OCI-M2 (cell line): ENCODE data around the gene RHO.

ENCODE experiments used
- DNase-seq: peaks from one replicate; lab custom pipeline; 2025; ENCODE audit not compliant: unreplicated experiment; lab: John Stamatoyannopoulos, UW

The RHO gene

DNA sequence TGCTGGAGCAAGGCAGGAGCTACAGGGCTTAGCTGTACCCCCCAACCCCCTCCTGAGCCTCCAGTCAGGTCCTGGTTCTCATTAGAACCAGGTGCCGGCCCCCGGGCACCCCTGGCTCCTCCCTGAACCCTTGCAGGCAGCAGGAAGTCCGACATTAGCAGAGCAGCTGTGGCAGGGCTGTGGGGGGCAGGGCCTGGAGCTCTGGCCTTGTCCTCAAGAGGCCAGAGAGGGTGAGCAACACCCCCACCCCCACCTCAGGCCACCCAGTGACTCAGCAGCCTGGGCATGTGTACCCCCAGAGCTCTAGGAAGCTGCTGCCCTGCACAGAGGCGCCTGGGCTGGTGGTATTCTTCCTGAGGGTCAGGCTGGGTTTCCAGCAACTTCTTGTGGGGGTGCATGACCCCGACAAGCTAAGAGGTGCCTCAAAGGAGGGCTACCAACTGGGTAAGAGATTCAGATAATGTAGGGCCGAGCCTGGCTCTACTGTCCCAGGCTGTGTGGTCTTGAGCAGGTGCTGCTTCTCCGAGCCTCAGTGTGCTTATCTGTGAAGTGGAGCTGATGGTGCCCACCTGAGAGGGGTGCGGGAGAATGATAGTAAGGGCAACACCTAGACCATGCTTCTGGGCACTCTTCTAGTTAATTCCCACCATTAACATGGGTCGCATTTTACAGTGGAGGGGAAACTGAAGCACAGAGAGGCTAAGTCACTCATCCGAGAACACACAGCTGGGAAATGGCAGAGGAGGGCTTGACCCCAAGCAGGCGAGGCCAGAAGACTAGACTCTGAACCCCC lies 30.5 kb downstream of the RHO start:
- DNase-seq, result no peak

DNA sequence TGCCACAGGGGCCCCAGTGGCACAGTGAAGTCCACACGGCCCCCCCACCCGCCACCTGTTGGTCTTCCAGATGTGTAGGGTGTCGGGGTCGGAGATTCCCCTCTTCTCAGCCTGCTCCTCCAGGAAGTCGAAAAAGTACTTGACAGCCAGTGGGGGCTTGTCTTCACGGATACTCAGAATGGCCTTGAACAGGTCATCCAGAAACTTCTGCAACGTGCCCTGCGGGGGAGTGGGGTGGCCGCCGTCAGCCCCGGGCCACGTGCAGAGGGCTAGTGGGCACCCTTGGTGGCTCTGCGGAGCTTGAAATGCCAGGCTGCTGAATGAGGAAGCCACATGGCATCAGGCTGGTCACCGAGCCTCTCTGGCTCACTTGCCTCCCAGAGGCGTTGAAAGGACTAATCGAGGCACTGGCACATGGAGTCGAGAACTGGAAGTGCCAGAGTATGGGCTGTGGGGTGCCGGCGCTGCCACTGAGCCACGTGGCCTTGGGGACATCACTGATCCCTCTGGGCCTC lies 31.2 kb downstream of the RHO start:
- no peak for DNase-seq

DNA sequence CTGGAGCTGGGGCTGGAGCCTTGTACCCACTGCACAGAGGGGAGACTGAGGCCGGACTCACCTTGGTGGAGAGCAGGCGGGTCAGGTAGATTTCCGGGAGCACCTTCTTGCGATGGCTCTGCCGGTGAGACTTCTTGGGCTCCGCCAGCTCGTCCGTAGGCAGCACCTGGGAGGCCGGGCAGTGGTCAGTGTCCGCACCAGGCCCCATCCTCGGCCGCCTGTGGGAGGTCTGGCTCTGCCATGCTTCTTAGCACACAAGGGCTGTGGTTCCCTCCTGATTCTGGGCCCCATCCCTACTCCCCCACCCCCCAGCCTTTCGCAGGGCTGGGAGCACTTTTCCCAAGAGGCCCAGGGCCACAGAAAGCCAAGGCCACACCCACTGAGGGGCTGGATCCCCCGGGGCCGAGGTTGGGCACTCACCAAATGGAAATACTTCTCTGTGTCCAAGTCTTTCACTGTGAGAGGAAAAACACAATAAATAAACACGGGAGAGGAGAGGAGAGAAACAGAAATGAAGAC lies 31.9 kb downstream of the RHO start:
- no peak for DNase-seq

DNA sequence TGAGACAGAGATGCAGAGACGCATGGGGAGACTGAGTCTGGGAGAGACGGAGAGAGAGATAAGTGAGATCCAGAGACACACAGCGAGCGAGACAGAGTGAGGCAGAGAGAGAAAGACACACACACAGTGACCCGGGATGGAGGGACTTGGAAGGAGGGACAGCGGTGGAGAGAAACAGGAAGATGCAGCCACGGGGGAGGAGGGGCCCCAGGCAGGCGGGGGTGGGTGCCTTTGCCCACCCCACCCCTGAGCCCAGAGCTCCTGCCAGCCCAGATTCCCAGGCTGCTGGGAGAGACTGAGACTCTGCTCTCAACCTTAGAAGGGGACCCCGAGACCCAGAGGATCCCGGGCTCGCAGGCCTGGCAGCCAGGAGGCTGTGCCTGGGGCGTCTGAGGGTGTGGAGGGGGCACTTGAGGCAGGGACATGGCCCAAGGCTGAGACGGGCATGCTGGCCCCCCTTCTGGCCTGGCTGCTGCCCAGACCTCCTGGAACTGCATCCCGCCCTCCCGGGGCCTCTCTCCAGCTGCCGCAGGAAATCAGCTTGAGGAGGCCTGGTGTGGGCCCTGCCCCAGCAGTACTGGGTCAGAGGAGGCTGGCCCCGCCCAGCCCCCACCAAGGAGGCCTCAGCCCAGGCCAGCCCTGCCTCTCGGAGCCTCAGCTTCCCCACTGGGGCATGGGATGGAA lies 32.6 kb downstream of the RHO start:
- no peak for DNase-seq

DNA sequence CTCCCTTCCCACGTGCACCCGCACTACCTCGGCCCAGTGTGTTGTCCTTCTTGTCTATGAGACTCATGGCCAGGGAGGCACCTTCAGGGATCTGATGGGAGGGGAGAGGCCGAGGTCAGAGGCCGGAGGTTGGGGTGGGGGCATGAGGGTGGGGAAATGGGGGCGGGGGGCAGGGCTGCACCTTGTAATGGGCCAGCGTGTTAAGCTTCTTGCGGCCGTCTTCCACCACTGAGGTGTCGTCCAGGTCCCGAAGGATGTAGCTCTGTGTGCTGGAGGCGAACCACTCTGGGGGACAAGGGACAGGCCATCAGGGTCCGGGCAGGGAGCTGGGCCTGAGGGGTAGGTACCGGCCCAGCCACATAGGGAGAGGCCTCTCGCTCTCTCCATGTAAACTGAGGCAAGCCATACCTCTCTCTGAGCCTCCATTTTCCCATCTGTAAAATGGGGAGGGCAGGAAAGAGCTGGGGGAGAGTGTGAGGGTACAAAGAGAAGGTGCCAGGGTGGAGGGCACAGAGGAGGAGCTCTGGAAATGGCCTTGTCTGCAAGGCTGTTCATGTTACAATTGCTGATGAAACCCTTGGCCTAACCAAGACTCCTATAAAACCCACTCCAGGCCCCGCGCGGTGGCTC lies 33.3 kb downstream of the RHO start:
- no peak for DNase-seq

DNA sequence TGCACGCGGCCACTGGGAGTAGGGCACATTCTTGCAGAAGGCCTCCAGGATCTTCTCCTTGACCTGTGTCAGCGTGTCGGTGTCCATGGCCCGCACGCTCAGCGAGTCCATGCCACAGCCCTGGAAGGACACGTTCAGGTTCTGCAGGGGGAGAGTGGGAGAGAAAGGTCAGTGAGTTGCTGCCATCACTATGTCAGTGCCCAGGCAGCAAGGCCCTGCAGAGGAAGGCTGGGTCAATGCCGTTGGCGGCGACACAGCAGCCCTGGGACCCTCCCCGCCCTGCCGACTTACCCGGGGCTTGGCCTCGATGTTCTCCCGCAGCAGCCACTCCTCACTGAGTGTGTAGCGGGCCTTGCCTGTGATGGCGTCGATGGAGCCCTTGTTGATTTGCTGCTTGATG lies 34.4 kb downstream of the RHO start:
- DNase-seq, result no peak

DNA sequence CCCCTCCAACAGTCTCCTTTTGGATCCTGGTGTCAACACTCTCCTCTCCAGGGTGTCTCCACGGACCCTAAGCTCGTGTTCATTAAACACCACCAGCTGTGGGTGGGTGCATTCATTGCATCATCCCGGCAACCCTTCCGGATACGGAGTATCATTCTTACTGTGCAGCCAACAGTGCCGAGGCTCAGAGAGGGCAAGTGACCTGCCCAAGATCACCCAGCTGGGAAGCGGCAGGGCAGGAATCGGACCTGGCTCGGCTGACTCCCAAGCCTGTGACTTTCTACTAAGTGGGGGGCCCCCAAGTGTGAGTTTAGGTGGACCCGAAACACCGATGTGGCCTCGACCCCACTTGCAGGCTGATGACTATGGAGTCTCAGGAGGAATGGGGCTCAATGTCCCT lies 34.9 kb downstream of the RHO start:
- no peak for DNase-seq

DNA sequence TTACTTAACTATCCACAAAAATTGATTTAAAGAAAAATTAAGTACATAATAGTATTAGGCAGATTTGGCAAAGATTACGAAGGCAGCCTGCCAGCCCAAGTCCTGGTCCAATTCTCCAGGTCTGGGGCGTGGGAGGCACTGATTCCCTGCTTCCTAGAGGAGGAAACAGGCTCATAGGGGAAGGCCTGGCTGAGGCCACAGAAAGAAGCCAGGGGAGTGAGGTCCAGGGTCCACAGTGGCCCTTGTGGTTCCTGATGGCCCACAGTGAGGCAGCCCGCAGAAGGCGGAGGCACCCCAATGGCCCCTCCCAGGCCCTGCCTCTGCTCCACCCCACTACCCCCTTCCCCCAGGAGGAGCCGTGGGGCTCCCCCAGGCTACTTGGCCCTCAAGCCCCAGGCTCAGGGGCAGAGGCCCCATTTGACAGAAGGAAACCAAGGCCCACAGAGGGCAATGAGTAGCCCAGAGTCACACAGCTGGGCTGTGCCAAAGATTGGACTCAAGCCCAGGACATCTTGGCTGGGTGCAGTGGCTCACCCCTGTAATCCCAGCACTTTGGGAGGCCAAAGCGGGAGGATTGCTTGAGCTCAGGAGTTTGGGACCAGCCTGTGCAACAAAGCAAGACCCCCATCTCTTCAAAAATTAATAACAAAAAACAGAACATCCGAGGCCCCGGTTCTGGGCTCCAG lies 35.6 kb downstream of the RHO start:
- no peak for DNase-seq

DNA sequence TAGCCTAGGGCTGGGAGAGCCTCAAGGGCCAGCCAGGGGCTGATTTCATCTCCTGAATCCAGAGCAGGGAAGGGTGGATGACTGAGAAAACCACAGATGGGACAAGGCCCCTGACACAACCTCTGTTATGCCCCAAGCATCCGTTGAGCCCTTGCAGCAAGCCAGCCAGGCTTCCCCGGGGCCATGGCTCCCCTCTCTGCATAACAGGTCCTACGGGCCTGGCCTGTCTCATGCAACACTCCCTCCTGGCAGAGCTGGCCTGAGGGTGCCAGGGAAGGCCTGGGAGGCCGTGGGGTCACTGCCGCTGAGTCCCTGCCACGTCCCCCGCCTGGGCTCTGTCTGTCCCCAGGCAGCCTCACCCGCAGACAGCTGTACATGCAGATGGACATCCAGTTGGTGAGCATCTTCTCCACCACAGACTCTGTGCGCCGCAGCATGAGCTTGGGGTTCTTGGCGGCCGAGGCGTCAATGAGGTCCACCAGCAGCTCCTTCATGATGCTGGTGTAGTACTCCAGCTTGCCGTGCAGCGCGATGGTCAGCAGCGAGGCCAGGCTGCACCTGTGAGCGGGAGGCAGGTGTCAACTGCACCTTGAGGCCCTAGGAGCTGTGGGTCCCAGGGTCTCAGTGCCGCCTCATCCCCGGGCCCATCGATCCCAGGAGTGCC lies 36.7 kb downstream of the RHO start:
- DNase-seq, result no peak

DNA sequence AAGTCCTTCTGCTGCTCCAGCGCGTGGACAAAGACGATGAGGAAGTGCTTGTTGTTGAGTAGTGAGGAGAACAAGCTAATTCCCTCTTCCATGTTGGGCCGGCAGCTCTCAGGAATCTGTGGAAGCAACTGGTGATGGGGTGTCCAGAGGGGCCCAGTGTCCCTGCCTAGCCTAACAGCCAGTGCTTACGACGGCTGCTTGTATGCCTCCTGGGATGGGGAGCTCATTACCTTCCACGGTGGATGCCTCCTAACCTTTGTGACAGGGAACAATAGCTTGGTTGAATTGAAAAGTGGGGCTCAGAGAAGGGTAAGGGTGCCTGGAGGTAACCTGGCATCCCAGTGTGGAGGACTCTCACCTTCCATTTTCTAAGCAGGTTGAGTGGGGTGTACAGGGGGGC lies 37.5 kb downstream of the RHO start:
- no peak for DNase-seq

DNA sequence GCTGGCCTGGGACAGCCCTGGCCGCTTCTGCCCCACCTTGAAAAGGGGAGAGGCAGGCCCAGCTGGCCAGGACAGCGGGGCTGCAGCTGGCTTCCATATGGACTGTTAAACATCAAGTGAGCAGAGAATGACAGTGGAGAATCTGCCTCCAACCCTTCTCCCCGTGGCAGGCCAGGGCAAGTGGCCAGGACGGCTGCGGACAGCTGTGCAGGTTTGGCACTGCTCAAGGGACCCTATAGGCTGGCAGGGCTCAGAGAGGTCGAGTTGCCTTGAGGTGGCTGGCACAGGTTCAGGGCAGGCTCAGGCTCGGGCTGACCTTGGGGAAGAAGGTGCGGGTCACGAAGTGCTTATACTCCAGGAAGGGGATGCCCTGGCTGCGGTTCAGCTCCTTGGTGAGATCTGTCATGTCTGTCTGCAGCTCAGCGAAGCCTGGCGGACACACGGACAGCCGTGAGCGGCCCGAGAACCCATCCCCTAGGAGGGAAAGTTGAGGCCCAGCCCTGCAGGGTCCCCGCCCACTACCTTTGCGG lies 38.8 kb downstream of the RHO start:
- no peak for DNase-seq

DNA sequence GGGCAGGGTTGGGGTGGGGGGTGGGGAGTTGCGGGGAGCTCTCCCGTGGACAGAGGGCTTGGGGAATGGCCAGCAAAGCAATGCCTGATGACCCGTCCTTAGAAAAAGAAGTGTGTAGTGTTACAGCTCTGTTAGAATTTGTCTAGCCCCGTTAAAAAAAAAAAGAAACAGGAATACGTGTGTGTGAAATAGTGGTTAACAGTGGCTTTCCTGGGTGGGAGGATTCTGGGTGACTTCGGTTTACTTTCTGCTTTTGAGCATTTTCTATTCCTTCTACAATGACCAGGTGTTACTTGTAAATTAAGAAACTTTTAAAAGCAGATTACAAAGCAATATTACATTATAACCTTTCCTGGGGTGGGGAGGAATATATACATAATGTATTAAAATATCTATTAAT lies 39.5 kb downstream of the RHO start:
- DNase-seq, result no peak

DNA sequence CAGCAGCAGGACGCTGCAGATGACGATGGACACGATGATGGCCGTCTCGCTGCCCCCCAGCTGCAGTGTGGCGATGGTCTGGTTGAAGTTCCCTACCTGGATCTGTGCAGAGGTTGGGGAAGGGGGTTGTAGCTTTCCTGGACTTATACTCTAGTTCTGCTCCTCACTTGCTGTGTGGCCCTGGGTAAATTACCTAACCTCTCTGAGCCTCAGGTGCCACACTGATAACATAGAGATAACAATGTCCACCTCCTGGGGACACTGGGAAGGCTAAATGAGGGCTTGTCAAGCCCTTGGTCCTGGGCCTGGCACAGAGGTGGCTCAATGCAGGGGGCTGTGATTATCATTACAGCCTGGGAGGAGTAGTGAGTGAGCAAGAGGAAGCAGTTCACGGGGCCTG lies 41.4 kb downstream of the RHO start:
- no peak for DNase-seq

DNA sequence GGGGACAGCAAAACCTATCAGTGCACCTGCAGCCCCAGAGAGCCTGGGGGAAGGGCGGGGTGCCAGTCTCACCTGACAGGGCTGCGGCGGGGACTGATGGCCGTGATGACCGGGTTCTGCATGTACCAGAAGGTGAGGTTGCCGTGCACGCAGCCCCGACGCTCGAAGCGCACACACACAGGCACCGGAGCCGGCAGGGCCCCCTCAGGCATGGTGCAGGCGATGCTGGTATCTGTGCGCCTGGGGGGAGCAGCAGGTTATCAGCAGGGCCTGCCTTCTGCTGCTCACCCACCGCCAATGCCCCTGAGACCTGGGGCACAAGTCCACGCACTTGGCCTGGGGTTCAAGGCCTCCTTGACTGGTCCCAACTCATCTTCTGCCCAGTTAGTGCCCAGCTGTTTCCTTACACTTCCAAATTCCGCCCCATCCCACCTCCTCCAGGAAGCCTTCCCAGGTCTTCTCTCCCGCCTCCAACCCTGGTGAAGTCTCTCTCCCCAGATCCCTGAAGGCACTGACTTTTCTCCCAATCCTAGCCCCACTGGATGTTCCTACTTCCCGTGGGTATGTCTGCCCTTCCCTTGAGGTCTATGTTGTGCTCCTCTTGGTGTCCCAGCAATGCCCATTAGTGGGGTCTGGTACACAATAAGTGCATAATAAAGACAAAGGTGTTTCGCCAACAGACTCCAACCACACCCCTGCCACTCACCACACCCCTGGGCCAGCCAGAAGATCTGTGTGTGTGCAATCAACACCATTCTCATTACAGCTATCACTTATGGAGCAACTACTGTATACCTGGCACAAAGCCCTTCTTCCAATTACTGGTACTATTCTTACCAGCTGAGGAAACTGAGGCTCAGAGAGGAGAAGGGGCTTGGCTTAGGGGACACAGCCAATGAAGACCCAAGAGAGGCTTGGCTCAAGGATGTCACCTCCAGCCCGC lies 43.4 kb downstream of the RHO start:
- DNase-seq, result no peak

DNA sequence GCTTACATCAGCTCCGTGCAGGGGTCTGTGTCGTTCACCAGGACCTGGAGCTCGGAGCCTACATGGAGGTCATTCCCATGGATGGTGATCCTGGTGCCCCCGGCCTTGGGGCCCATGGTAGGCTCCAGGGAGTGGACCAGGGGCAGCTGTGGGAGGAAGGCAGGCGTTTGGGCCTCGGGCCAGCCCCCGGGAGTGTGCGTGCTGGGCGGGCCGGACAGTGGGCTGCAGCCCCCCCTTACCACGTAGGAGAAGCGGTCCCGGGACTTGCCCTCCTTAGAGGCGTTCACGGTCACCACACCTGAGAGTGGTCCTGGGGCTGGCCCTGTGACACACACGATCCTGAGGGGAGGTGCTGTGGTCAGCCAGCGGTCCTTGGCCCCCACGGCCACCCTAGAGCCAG lies 44.2 kb downstream of the RHO start:
- no peak for DNase-seq

DNA sequence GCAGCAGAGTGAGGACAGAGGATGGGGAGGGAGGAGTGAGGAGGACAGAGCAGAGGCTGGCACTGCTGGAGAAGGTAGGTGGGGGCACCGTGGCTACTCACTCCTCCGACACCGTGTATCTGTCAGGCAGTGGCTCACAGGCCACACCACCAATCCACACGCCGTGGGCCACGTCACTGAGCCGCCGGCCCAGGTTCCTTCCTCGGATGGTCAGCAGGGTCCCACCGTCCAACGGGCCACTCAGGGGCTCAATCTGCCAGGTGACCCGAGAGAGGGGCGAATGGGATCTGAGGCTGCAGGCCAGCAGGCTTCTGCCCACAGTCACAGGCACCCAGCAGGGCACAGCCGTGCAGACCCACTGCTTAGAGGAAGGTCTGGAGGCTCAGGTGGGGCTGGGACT lies 45.1 kb downstream of the RHO start:
- no peak for DNase-seq

DNA sequence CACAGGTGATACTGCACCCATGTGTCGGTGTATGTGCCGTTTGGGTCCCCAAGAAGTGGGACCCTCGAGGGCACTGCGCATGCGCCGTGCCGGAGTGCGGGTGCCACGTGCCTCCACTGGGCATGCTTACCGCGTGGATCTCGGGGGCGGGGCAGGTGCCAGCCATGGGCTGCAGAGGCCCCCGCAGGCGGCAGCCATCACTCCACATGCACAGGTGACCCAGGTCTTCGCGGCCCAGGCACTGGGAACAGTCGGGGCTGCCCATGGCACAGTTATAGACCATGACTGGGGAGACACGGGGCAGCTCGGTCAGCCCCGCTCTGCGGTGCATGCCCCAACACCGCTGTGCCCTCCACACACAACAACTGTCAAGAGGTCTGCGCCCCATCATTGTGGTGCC lies 45.8 kb downstream of the RHO start:
- no peak for DNase-seq

DNA sequence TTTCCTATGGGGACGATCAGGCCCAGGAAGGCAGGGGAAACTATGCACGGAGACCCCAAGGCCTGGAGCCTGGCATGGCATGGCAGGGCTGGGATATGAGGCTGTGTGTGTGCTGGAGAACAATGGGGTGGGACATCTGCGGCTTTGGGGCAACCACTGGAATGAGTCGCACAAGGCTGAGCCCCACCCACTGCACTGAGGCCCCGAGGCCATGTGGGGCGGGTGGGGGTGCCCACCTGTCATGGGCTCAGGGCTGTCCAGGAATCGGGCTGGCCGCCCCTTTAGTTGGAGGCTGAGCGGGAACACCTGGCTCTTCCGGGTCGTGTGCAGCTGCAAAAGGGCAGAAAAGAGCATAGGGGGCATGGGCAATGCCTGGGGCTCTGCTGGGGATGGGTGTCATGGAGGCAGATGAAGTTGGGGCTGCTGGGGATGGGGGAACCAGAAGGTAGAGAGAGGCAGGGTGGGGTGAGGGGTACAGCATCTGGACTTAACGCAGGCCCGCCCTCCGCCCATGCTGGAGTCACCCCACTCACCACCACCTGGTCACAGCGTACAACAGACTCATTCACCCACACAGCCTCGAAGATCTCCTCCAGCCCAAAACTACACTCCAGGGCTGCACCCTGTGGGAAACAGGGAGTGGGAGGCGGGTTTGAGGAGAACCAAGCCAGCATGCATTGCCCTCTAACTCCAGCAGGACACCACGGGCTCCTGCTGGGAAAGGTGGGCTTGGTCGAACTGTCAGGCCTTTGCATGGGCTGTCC lies 47.0 kb downstream of the RHO start:
- DNase-seq, result no peak

DNA sequence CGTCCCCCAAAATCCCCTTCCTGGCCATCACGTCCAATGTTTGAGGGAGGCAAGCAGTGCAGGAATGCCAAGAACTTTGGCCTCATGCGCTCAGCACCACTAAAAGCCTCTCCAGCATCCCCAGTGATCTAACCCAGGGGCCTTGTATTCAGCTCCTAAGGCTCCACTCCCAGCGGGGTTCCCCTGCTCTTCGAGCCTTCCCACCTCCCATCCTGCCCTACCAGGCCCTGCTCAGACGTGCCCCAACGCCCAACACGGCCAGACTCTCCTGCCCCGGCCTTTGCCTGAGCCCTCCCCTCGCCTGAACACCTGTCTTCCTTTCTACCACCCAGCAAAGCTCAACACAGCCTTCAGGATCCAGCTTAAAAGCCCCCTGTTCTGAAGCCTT lies 47.6 kb downstream of the RHO start:
- DNase-seq, result no peak
